Measurements from ENCODE around the gene FZD1. TPM values are rescaled to one million over a fixed set of nuclear protein-coding genes. Genes with fewer than 3 reads are reported as not detected.

The FZD1 gene
- total RNA-seq: 0.42 and 0.55 TPM in 2 replicates

DNA sequence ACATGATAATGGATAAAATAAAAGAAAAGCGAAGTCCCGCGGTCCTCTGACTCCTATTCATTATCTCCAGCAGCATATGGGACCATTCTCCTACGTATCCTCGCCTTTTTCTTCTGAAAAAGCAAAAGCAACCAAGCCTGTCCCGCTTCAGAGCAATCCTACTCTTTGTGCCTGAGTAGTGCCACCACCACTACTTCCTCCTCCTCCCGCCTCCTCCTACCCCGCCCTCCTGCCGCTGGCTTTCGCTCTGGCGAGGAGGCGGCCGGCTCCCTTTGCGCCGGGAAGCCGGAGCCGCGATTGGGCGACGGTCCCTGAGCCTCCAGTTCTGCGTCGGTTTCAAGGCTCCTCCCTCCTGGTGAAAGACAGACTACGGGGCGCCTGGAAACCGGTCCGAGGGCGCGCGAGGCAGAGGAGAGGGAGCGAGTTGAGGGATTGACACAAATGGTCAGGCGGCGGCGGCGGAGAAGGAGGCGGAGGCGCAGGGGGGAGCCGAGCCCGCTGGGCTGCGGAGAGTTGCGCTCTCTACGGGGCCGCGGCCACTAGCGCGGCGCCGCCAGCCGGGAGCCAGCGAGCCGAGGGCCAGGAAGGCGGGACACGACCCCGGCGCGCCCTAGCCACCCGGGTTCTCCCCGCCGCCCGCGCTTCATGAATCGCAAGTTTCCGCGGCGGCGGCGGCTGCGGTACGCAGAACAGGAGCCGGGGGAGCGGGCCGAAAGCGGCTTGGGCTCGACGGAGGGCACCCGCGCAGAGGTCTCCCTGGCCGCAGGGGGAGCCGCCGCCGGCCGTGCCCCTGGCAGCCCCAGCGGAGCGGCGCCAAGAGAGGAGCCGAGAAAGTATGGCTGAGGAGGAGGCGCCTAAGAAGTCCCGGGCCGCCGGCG, at the start of gene FZD1:
Gene FZD1 (plus strand): TSS at position 388 of the 878 bp plus-strand sequence. CDS start 448 bp downstream, at position 836.
- DNase-seq: peak; percentile 54
- Mint-ChIP-seq H3K36me3 (ENCODE audit: low read depth) (peaks cover 2% of the 10 kb centered on the region), H3K4me1 (peaks cover 21% of the 10 kb centered on the region), H3K4me3 (peak within 1 kb of the TSS; percentile 90), H3K27ac (peak within 1 kb of the TSS; percentile 65), H3K27me3 (peaks cover 36% of the 10 kb centered on the region), H3K9me3 (no peaks in the 10 kb centered on the region)
- intact Hi-C loops (cut with micrococcal nuclease): loop anchor here (5.0 to 10.0 kb wide), 5 partner anchors 177 to 1019 kb away; partner anchors contain the start of genes AKAP9, CDK14 and CFAP69
- TF ChIP-seq, protein P1, sequence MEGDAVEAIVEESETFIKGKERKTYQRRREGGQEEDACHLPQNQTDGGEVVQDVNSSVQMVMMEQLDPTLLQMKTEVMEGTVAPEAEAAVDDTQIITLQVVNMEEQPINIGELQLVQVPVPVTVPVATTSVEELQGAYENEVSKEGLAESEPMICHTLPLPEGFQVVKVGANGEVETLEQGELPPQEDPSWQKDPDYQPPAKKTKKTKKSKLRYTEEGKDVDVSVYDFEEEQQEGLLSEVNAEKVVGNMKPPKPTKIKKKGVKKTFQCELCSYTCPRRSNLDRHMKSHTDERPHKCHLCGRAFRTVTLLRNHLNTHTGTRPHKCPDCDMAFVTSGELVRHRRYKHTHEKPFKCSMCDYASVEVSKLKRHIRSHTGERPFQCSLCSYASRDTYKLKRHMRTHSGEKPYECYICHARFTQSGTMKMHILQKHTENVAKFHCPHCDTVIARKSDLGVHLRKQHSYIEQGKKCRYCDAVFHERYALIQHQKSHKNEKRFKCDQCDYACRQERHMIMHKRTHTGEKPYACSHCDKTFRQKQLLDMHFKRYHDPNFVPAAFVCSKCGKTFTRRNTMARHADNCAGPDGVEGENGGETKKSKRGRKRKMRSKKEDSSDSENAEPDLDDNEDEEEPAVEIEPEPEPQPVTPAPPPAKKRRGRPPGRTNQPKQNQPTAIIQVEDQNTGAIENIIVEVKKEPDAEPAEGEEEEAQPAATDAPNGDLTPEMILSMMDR (IDR thresholded peaks at IDR 0.05): no peak
- CTCF ChIA-PET: no interaction called here
- peak; percentile 86 for ATAC-seq (ENCODE audit: low read depth)
- POLR2A ChIA-PET: no interaction called here

DNA sequence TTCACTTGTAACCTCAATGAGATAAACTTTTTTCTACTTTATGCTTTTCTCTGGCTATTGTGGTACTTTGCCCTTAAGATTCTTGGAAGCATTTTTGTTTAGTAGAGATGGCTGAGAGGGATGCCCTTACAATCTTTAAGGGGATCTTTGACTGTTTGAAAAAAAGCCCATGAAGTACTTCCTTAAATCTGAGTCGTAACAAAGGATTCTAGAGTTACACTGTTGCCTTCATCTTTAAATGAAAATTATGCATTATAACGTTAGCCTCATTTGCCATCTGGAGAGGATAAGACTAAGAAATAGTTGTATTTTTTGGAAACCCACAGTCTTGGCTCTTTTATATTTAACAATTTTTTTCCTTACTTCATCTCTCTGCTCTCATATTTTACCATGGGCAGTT, 37.8 kb upstream of the FZD1 start:
- TF ChIP-seq, protein P1 (IDR thresholded peaks at IDR 0.05): no peak
- Mint-ChIP-seq H3K4me1 (no peaks in the 10 kb centered on the region), H3K9me3 (no peaks in the 10 kb centered on the region), H3K27me3 (no peaks in the 10 kb centered on the region), H3K36me3 (ENCODE audit: low read depth) (no peaks in the 10 kb centered on the region), H3K4me3 (no peak overlapping the region), H3K27ac (no peak overlapping the region)
- ChIA-PET POLR2A (no interaction called here), CTCF (no interaction called here)
- ATAC-seq (ENCODE audit: low read depth) (no peak), DNase-seq (no peak)
- intact Hi-C loops (cut with micrococcal nuclease): no loop called here

DNA sequence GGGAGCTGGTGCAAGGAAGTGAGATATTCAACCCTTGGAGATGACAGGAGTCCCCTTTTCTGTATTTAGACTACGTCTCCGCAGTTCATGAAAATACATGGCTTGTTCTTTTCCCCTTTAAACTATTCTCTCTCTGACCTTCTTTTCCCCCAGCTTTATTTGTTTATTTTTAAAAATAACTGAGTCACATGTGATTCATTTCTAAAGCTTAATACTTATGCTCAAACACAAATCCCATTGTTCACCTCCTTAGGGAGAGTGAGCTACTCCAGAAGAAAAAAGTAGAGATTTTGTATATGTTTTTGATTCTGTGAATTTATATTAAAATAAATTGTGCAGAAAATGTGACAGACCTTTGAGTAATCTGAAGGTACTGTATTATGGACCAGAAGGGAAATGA, 35.9 kb upstream of the FZD1 start:
- POLR2A ChIA-PET: no interaction called here
- Mint-ChIP-seq H3K27ac (no peak overlapping the region), H3K4me3 (no peak overlapping the region), H3K27me3 (peaks cover 2% of the 10 kb centered on the region), H3K9me3 (no peaks in the 10 kb centered on the region), H3K4me1 (no peaks in the 10 kb centered on the region), H3K36me3 (ENCODE audit: low read depth) (no peaks in the 10 kb centered on the region)
- ATAC-seq (ENCODE audit: low read depth): no peak
- TF ChIP-seq, protein P1 (IDR thresholded peaks at IDR 0.05): no peak
- CTCF ChIA-PET: no interaction called here
- intact Hi-C loops (cut with micrococcal nuclease): no loop called here
- DNase-seq: no peak

DNA sequence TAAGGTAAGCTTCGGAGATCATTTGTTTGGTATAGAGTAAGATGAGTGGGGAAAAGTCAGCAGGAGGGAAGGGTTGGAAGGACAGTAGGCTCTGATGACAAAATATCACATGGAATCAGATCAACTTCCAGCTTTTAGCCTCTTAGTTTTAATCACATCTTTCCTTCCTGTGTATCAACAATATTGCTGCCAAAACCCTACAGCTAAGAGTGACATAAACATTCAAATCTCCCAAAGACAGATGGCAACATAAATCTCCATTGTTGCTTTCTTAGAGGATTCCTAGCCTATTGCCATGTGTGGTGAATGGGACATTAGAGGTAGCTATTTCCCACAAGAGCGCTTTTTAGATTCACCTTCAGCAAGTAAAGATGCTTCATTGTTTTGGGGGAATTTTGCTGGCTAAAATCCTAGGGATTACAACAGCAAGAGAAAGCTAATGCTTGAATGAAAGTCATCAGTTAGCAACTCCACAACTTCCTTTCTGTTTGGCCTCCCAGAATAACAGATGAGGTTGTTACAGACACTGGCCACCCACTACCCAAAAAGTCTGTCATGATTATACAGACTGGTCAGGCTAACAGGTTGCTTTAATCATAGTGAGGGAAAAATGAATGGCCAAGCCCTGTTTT, 35.2 kb upstream of the FZD1 start:
- peaks cover 5% of the 10 kb centered on the region for H3K27me3 Mint-ChIP-seq
- ChIA-PET CTCF (no interaction called here), POLR2A (no interaction called here)
- H3K4me3 Mint-ChIP-seq: no peak overlapping the region
- no peak overlapping the region for H3K27ac Mint-ChIP-seq
- TF ChIP-seq, protein P1 (IDR thresholded peaks at IDR 0.05): no peak
- DNase-seq (no peak), ATAC-seq (ENCODE audit: low read depth) (no peak)
- intact Hi-C loops (cut with micrococcal nuclease): no loop called here
- no peaks in the 10 kb centered on the region for H3K36me3 Mint-ChIP-seq (ENCODE audit: low read depth)
- H3K4me1 Mint-ChIP-seq: no peaks in the 10 kb centered on the region
- H3K9me3 Mint-ChIP-seq: no peaks in the 10 kb centered on the region

DNA sequence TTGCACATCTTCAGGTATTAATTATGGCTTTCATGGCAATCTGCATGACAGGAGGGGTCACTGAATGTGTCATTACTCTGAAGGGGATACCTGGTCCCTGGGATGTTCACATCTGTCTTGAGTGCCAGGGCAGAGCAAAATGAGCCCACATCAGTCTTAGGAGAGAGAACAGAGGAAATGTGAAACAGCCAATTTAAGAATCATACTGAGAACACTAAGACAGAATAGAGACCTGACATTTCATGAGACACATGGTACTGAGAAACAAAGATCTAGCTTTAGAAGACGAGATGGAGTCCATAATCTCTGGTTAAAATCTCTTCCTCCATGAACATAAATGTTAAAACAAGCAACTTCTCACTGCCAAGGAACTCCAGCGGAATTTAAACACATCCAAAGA, 34.1 kb upstream of the FZD1 start:
- Mint-ChIP-seq H3K36me3 (ENCODE audit: low read depth) (no peaks in the 10 kb centered on the region), H3K9me3 (no peaks in the 10 kb centered on the region), H3K4me3 (no peak overlapping the region), H3K27me3 (peaks cover 7% of the 10 kb centered on the region), H3K27ac (no peak overlapping the region), H3K4me1 (no peaks in the 10 kb centered on the region)
- DNase-seq: no peak
- ChIA-PET CTCF (no interaction called here), POLR2A (no interaction called here)
- no peak for ATAC-seq (ENCODE audit: low read depth)
- intact Hi-C loops (cut with micrococcal nuclease): no loop called here
- TF ChIP-seq, protein P1 (IDR thresholded peaks at IDR 0.05): no peak
